ENCODE measurements around the gene DCC.
"Not testable (repeated sequence)": the region's sequence is repeated elsewhere in the genome, so short reads cannot be mapped to it uniquely, and the experiment has no call there.

Gene DCC

GRCh38 chr18:53443336-53443735 is 1103.3 kb downstream of the DCC start:
- no peak for DNase-seq

- no peak for DNase-seq
These were observed 1103.8 kb downstream of the DCC start for GRCh38 chr18:53443831-53444230.

GRCh38 chr18:53451902-53452301 is 1111.9 kb downstream of the DCC start:
- DNase-seq, result no peak

- DNase-seq, result no peak
These were observed 1117.1 kb downstream of the DCC start for GRCh38 chr18:53457068-53457467.

- no peak for DNase-seq
These were observed 1118.3 kb downstream of the DCC start for GRCh38 chr18:53458268-53458667.

- no peak for DNase-seq
These were observed 1119.1 kb downstream of the DCC start for GRCh38 chr18:53458944-53459580.

- DNase-seq, result no peak
These were observed 1127.8 kb downstream of the DCC start for GRCh38 chr18:53467756-53468155.

- not testable (repeated sequence) for DNase-seq
These were observed 1128.2 kb downstream of the DCC start for GRCh38 chr18:53468173-53468572.

GRCh38 chr18:53472546-53472945 is 1132.5 kb downstream of the DCC start:
- no peak for DNase-seq

- DNase-seq, result no peak
These were observed 1138.2 kb downstream of the DCC start for GRCh38 chr18:53478155-53478554.

GRCh38 chr18:53486296-53486695 is 1146.3 kb downstream of the DCC start:
- DNase-seq, result no peak

- no peak for DNase-seq
These were observed 1149.3 kb downstream of the DCC start for GRCh38 chr18:53489266-53489665.

GRCh38 chr18:53490019-53490418 is 1150.0 kb downstream of the DCC start:
- no peak for DNase-seq

- no peak for DNase-seq
These were observed 1156.0 kb downstream of the DCC start for GRCh38 chr18:53496028-53496427.

GRCh38 chr18:53503914-53504441 is 1164.0 kb downstream of the DCC start:
- DNase-seq, result no peak

GRCh38 chr18:53508529-53508928 is 1168.5 kb downstream of the DCC start:
- DNase-seq, result no peak

GRCh38 chr18:53509886-53510285 is 1169.9 kb downstream of the DCC start:
- DNase-seq, result no peak

- DNase-seq, result not testable (repeated sequence)
These were observed 1171.7 kb downstream of the DCC start for GRCh38 chr18:53511725-53512124.

GRCh38 chr18:53521068-53521467 is 1181.1 kb downstream of the DCC start:
- DNase-seq, result no peak

- no peak for DNase-seq
These were observed 1186.3 kb downstream of the DCC start for GRCh38 chr18:53526101-53526870.

GRCh38 chr18:53527365-53527764 is 1187.4 kb downstream of the DCC start:
- DNase-seq, result no peak

GRCh38 chr18:53531187-53531586 is 1191.2 kb downstream of the DCC start:
- DNase-seq, result no peak

GRCh38 chr18:53531896-53532295 is 1191.9 kb downstream of the DCC start:
- no peak for DNase-seq

- no peak for DNase-seq
These were observed 1194.2 kb downstream of the DCC start for GRCh38 chr18:53534203-53534602.

Measured in hematopoietic multipotent progenitor cell treated with erythropoietin and hydrocortisone succinate and interleukin-3 and kit ligand, for 6 days (in vitro differentiated cells).